ENCODE results near the gene ENTR1.

Gene ENTR1

DNA sequence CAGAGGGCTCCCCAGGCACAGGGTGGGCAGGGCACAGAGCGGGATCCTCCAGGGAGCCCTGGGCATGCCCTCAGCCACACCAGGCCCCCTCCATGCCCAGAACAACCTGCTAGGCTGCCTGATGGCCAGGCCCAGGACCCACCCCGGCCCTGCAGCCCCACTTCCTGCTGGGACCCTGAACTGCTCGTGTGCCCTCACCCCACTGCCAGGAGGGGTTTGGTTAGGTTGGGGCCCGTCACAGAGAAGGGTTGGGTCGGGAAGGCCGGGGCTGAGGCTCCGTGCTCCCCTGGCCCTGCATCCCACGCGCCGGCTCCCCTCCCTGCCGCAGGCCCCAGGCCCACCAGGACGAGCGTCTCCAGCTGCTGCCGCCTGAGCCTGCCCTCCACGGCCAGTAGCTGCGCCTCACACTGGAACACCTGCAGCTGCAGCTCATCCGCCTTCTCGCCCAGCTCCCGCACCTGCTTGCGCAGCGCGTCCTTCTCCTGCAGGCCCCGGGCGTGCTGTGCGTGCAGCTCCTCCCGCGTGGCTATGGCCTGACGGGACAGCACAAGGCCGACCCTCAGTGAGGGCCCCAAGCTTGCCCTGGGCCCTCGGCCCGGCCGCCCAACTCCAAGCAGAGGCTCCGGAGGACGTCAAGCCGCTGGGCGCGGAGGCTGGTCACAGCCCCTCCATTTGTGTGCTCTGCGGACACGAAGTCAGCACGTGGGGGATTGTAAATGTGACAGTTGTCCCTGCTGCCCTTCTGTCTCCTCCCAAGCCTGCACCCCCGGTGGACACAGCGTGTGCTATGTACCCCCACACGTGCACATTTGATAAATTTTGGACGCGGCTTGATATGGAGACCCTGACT, 42.9 kb downstream of the ENTR1 start:
- DNase-seq: no peak
- in situ Hi-C loops (cut with MboI; ENCODE audit: low pct_unique_long_range_greater_than_20kb, low sequenced_read_pairs): no loop called here

DNA sequence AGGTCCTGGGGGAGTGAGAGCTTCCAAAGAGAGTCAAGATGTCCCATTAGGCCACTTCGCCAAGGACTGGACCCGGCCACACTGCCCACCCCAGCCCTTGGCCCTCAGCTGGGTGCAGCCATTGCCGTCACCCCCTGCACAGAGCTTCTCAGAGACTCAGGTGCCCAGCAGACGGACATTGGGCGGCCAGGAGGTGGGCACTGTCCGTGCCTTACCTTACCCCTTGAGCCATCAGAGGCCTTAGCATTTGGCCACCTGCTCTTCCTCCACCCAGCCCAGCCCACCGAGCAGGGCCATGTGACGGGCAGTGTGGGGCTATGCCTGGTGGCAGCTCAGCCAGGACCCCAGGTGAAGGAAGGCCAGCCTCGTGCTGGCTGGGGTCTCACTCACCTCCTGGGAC, 43.6 kb downstream of the ENTR1 start:
- DNase-seq: no peak
- in situ Hi-C loops (cut with MboI; ENCODE audit: low pct_unique_long_range_greater_than_20kb, low sequenced_read_pairs): no loop called here

DNA sequence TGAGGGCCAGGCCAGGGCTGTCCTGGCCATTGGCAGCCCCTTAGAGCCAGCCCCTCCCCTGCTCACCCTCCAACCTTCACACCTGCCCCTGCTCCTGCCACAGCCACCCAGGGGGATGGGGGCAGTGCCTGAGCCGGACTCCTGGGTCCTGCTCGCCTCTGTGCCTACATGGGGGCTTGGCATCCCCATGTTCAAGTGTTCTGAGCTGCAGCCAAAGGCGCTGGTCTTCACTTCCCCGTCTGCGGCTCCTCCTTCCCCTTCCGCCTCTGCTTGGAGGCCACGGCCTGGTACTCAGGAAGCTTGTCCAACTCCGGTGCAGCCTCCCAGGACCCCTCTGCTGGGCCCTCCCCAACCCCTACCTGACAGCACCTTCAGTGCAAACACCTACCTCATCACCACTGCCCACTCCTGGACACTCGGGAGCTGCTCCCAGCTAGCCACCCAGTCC, 44.6 kb downstream of the ENTR1 start:
- no peak for DNase-seq
- in situ Hi-C loops (cut with MboI; ENCODE audit: low pct_unique_long_range_greater_than_20kb, low sequenced_read_pairs): no loop called here

DNA sequence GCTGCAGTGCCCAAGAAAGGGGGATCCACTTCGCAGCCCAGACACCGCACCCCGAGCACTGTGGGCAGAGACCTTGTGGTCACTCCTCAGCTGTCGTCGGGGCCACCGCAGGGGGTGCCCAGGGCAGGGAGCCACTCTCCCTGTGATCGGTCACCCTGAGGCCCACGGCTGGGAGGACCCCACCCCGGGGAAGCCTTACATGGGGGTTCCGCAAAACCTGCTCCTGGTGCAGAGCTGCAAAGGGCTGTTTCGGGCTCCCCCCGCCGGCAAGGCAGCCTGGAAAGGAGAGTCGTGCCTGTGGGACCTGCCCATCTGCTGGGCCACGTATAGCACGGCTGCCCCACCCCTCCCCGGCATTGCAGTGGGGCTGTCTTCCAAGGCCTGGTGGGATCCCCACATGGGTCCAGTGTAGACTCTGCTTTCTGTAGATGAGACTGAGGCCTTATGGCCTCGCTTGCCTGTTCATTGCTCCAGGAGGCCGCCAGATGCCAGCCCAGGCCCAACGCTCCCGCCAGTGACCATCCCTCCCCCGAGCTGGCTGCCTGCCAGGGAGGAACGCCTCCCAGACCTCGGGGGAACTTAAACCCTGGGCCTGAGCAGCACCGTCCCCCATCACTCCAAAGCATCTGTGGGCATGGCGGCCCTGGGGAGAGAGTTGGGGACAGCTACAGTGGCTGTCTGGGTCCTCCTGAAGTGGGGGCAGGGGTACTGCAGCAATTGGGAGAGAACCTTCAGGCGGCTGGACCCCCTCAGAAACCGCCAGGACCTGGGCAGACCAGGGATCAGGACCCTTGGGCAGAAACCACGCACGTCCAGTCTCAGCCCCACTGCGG, 45.3 kb downstream of the ENTR1 start:
- in situ Hi-C loops (cut with MboI; ENCODE audit: low pct_unique_long_range_greater_than_20kb, low sequenced_read_pairs): no loop called here
- no peak for DNase-seq

DNA sequence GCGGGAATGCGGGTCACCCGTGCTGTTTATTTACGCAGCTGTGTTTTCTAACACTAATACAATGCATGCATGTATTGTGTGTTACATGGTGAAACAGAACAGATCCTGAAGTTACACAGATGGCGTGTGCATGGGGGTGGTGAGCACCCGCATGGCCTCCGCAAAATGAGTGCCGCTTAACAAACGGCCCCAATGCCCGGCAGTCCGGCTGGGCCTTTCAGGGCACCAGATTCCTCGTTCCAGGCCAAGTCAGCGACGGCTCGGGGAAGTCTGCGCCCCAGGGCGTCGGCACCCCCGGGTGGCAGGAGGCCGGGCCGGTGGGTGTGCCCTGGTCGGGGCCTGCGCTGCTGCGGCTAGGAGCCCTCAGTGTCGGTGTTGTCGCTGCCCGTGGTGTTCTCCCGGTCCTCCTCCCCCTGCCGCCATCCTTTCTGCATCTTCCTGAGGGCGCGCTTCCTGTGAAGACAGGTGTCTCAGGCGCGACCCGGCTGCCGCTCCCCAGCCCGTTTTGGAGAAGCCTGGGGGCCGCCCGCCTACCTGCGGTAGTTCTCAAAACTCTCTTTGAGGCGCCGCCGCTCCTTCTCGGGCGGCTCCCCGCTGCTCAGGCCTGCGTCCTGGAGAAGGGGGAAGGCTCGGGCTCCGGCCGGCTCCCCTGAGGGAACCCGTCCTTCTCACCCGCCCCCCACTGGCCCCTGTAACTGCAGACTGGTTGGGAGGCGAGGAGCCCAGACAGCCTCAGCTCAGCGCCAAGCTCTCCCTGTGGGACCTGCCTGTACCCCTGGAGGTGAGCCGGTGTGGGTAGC, 46.3 kb downstream of the ENTR1 start:
- in situ Hi-C loops (cut with MboI; ENCODE audit: low pct_unique_long_range_greater_than_20kb, low sequenced_read_pairs): no loop called here
- DNase-seq: no peak

DNA sequence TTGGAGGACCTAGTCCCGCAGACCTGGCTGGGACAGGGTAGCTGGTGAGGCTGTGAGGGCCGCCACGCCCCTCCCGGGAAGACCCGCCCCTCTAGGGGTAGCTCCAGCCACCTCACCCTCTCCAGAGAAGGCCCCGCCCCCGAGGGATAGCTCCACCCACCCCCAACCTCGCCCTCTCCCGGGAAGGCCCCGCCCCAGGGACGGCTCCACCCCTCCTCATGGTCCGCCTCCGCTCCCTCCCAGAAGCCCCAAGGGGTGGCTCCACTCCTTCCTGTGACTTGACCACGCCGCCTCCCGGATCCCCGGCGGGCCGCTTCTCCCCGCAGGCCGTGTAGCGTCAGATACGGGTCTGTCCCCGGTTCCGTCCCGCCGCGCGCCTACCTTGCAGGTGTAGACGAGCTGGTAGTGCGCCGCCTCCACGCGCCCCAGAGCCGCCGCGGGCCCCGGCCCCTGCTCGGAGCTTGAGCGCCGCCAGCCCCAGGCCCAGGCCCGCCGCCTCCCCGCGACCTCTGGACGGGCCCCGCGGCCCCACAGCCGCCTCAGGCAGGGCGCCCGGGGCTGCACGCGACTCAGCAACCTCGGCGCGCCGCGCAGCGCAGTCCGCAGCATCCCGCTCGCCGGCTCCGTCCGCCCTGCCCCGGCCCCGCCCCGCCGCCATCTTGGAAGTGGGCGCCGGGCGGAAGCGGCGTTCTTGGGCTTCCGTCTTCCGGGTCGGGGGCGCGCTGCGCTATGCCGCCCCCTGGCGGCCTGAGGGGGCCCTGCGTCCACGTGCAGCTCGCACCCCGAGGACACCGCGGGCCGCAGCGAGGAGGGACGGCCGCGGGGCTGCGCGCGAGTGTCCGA, 47.1 kb downstream of the ENTR1 start, which contains the start of gene DNLZ:
Gene DNLZ, minus strand, starts transcription at position 639 of the 843 bp plus-strand sequence. Its CDS starts 30 bp downstream, at position 609.
- DNase-seq: peak; percentile 84
- in situ Hi-C loops (cut with MboI; ENCODE audit: low pct_unique_long_range_greater_than_20kb, low sequenced_read_pairs): no loop called here

DNA sequence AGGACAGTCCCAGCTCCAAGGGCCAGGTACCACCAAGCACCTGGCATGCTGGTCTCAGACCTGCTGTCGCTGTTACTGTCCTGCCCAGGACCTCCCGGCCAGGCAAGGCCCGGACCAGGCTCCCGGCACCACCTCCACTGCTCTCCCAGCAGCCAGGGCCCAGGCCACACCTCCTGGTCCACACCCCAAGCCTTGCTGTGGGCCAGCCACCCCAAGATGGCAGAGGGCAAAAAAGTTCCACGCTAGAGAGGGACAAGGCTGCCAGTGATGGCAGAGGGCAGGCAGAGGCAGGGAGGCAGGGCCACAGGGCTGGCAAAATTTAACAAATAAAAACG, 48.0 kb downstream of the ENTR1 start:
- in situ Hi-C loops (cut with MboI; ENCODE audit: low pct_unique_long_range_greater_than_20kb, low sequenced_read_pairs): no loop called here
- DNase-seq: no peak

DNA sequence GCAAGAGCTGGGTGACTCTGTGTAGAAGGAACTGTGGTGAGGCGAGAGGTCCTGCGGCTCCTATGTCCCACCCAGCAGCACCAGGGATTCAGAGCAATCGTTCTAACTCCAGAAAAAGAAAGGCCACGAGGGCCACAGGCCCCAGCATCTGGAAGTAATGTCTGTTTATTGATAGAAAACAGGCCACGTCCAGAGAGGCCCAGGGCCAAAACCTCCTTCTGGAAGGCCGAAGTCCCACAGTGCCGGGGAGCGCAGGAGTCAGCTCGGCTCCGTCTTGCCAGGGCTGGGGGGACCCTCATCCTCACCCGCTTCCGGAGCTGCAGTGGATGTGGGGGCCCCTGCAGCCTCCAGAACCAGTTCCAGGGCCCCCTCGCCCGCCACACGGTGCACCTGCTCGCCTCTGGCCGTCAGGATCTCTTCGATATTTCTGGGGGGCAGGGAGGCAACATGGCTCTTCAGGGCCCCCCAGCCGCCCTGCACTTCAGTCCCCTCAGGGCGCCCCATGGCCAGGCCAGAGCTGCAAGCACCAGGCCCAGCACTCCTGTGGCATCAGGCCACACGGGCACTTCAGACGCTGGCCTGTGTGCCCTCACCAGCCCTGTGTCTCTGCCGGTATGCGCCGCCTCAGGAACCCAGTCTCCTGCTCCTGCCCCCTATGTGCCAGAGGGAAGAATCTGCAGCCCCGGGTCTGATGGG, 48.5 kb downstream of the ENTR1 start:
- in situ Hi-C loops (cut with MboI; ENCODE audit: low pct_unique_long_range_greater_than_20kb, low sequenced_read_pairs): no loop called here

DNA sequence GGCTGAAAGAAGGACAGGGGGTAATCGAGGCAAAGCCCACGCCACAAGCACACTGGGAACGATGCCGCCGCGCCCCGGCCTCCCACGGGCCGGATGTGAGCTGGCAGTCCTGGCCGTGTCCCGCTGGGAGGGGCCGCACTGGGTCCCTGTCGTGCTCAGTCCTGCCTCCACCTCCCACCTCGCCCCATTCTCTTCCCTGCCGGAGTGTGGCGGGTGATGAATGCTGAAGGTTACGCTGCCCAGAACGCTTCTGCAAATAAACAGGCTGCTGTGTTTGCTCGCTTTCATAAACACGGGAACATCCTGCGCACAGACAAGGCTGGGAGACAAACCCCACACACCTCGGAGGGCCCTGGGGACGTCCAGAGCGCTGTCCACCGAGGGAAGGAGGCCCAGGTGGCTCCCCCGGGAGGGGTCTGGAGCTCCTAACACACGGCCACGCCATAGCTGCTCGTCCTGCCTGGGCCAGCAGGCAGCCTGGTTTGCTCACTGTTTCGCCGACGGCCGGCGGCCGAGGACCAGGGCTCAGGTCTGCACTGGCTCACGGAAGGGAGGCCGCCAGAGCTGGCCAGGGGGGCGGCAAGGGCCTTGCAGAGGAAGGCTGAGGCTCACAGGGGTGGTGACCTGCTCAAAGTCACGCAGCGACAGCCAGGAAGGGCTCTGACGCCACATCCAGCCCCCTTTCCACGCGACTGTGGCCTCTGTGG, 49.2 kb downstream of the ENTR1 start:
- in situ Hi-C loops (cut with MboI; ENCODE audit: low pct_unique_long_range_greater_than_20kb, low sequenced_read_pairs): no loop called here
- DNase-seq: no peak

More for the DNA sequence above, 48.5 kb downstream of the ENTR1 start:
- DNase-seq: no peak

DNA sequence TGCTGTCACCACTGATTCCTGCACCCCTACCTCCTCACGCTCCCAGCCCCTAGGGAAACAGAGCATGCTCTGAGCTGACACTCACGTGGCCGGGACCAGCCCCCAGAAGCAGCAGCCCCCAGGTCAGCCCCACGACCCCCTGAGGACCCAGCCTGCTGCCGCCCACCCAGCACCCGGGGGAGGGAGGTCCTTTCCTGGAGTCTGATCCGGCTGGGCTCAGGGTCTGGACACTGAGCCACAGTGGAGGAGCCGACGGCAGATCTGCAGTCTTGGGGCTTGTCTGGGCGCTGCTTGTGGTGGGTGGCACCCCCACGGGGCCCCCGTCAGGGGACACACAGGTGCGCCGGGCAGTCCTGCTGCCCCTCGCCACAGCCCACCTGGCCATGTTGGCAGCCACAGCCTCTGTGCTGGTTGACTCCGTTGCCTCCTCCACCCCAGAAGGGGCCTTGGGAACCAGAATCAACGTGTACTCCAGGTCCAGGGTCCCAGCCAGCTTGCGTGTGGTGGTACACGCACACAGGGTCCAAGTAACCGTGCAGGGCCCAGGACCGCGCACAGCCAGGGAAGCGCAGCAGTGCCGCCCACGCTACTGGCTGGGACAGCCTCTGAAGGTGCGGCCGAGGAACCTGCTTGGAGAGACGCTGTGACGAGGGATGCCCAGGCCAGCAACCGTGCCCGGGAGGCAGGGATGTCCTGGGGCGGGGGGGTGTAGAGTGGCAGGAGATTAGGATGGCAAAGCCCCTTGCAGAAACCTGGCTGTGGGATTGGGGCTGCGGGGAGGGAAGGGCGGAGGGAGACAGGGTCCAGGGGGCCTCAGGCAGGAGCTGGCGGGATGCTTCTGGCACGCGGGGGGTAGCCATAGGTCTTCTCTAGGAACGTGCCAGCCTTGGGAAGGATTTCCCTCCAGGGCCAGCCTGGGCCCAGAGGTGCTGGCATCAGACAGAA, 50.4 kb downstream of the ENTR1 start:
- in situ Hi-C loops (cut with MboI; ENCODE audit: low pct_unique_long_range_greater_than_20kb, low sequenced_read_pairs): no loop called here

DNA sequence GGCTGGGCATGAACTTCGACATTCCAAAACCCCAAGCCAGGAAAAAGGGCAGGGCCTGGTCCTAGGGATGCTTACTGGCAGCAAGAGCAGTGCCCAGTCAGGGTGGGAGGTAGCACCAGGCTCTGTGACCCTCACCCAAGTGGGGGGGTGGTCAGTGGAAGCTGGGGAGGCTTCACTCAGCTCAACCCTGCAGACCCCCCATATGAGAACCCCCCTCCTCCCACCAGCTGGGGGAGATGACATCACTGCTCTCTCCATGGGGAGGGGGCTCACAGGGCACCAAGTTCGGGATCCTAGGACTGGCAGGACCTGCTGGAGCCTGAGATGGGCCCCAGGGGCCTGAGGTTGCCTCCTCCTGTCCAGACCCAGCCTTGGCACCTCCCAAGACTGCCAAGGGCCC, 51.5 kb downstream of the ENTR1 start:
- in situ Hi-C loops (cut with MboI; ENCODE audit: low pct_unique_long_range_greater_than_20kb, low sequenced_read_pairs): no loop called here
- DNase-seq: no peak

More for the DNA sequence above, 50.4 kb downstream of the ENTR1 start:
- DNase-seq: no peak

DNA sequence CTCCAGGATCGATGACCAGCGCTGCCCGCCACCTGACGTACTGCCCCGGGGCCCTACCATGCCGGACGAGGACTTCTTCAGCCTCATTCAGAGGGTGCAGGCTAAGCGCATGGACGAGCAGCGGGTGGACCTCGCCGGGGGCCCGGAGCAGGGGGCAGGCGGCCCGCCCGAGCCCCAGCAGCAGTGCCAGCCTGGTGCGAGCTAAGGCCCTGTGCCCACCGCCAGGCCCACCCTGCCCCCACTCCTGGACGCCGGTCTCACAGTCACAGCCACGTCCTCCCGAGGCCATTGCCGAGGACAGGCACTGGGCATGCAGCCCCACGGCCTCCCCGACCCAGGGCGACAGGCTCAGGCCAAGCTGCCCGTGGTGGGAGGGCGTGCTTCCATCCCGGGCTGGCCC, 52.4 kb downstream of the ENTR1 start:
- DNase-seq: no peak
- in situ Hi-C loops (cut with MboI; ENCODE audit: low pct_unique_long_range_greater_than_20kb, low sequenced_read_pairs): no loop called here

DNA sequence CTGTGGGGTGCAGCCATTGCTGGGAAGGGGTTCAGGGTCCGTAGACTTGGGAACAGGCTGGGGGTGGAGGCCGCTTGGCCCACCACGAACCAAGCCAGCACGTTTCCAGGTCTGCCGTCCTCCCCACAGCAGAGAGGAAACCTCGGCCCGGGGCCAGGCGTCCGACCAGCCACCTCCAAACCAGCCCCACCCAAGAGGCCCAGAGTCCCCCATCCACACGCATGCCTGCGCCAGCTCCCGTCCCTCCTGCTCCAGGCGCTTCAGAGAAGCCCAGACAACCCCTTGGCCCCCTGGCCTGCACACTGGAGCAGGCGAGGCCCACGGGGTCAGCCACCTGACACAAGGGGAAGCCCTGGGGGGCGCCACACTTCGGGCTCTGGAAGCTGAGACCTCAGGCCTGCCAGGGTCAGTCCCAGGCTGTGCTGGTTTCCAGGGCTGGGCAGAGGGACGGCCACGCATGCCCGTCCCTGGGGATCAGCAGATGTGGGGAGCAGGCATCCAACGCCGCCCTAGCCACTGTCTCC, 53.1 kb downstream of the ENTR1 start:
- in situ Hi-C loops (cut with MboI; ENCODE audit: low pct_unique_long_range_greater_than_20kb, low sequenced_read_pairs): no loop called here
- DNase-seq: no peak

DNA sequence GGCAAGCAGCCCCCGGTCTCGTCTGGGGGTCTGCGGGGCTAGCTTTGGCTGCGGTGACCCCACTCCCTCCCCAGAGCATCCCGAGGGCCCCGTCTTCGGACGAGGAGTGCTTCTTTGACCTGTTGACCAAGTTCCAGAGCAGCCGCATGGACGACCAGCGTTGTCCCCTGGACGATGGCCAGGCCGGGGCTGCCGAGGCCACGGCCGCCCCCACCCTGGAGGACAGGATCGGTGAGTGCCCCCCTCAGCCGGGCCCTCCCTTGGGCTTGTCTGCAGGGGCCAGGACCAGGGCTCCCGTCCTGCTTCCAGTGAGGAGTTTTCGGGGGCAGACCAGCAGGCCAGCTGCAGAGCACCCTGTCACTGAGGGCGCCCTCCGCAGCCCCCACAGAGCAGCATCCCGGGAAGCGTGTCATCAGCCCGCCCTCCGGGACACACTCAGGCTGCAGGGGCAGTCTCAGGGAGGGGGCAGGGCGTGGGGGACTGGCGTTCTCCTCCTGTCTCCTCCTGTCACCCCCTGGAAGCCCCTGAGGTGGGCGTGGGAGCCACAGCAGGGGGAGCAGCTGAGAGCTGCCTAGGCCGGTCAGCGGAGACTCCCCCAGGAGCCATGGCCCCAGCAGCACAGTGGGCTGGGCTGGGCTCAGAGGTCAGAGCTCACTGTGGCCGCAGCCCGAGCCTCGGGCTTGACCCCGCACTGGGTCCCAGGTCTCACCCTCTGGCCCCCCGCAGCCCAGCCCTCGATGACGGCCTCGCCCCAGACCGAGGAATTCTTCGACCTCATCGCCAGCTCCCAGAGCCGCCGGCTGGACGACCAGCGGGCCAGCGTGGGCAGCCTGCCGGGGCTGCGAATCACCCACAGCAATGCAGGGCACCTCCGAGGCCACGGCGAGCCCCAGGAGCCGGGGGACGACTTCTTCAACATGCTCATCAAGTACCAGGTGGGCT, 54.5 kb downstream of the ENTR1 start:
- in situ Hi-C loops (cut with MboI; ENCODE audit: low pct_unique_long_range_greater_than_20kb, low sequenced_read_pairs): no loop called here
- DNase-seq: no peak

DNA sequence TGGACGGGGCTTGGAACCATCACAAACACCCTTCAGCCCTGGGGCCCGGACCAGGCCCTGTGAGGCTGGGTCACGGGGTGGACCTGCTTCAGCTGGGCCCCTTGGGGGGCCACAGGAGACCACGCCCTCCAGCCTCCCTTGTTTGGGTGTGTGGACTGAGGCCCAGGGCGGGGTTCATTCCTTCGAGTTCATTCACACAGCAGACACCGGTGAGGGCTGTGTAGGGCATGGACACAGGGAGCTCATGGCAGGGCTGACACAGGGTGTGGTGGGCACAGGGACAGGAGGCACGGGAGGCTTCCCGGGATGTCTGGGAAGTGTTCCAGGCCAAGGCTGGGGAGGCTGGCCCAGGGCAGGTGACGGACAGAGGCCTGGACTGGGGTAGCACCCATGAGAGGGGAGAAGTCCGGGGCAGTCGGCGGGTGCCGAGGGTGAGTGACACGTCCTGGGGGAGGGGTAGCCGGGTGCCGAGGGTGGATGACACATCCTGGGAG, 55.8 kb downstream of the ENTR1 start:
- DNase-seq: no peak
- in situ Hi-C loops (cut with MboI; ENCODE audit: low pct_unique_long_range_greater_than_20kb, low sequenced_read_pairs): no loop called here
